AG10803 (cell line): ENCODE measurements around the gene TAL1.

Source experiments
- DNase-seq: peaks from one replicate; pipeline ENCODE4 v3.0.0; 2010; ENCODE audit warnings: low read depth
- H3K4me3 ChIP-seq: 2 replicates; pipeline ENCODE4 v1.5.1; 2011; ENCODE audit warnings: mild to moderate bottlenecking, low read length, control low read depth
- CTCF ChIP-seq: conservative IDR thresholded peaks from 2 replicates; pipeline ENCODE4 v1.5.1; 2011; ENCODE audit warnings: mild to moderate bottlenecking, low read length, control low read depth, inconsistent platforms

The TAL1 gene

GRCh38 chr1:47224676-47225399, 7.2 kb downstream of the TAL1 start:
- no peak for TF ChIP-seq CTCF
- H3K4me3 ChIP-seq: no peak overlapping the region
- no peak for DNase-seq

GRCh38 chr1:47223921-47224675, 7.9 kb downstream of the TAL1 start:
- H3K4me3 ChIP-seq: no peak overlapping the region

DNA sequence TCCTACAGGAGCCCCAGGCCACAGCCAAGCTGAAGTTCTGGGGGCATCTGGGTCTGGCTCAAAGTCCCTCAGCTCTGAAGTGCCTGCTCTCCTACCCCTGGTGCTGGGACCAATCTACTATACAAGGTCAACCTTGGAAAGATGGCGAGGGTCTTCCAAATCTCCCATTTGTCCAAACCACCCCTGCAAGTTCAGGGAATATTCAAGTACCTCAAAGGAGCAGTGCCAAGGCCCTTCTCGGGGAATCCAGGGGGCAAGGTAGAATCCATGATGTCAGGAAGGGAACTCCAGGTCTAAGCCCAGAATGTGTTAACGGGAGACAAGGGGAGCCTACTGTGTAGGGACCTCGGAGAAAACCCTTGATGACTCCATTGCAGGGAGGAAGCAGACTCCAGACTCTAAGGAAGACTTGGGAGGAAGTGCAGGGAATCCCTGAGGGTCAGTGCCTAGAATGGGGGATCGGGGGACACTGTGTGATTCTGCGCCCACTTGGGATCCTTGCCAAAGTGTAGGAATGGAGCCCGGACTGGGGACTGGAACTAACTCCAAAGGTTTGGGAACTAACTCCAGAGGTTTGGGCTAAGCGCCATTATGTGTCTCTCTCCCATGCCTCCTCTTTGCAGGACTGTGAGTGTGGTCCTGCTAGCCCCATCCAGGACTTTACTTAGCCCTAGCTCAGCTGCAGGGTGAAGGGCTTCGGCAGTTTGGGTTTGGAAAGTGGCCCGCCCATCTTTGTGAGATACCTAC, 8.7 kb downstream of the TAL1 start:
- TF ChIP-seq CTCF: no peak

More at GRCh38 chr1:47223921-47224675, 7.9 kb downstream of the TAL1 start:
- no peak for TF ChIP-seq CTCF
- no peak for DNase-seq

DNA sequence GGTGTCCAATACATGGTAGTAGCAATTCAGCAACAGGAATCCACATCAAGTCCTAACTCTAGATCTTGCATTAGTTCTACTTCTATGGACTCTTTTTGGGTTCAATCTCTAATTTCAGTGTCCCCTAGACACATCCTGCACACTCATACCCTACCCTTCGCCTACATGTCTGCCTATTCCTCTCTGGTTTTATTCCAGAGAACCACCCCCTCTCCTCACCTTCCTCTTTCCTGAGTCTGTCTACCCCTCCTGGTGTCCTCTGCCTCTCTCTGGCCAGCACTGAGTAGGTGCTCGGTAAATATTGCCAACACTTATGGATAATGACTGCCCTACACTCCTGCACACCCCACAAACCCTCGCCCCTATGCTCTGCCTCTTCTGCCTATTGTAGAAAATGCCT, 9.5 kb downstream of the TAL1 start:
- no peak for TF ChIP-seq CTCF
- no peak overlapping the region for H3K4me3 ChIP-seq
- DNase-seq: no peak

More for the DNA sequence above, 8.7 kb downstream of the TAL1 start:
- no peak for DNase-seq
- H3K4me3 ChIP-seq: no peak overlapping the region

DNA sequence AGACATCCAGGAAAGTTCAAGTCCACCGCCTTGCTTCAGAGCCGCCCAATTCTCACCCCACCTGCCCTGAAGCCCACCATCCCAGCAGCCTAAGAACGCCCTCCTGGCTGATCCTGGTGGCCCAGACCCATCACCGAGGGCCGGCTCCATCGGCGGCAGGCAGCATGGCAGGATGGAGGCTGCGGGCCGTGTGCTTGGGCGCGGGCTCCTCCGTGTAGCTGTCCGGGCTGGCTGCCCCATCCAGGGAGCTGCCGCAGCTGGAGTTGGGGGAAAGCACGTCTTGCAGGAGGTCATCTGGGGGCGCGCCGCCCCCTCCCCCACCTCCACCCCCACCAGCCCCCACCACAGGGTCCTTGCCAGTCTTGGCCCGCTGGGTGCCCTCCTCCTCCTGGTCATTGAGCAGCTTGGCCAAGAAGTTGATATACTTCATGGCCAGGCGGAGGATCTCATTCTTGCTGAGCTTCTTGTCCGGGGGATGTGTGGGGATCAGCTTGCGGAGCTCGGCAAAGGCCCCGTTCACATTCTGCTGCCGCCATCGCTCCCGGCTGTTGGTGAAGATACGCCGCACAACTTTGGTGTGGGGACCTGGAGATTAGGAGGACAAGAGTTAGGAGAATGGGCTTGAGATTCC, 12.3 kb downstream of the TAL1 start:
- TF ChIP-seq CTCF: no peak
- no peak overlapping the region for H3K4me3 ChIP-seq
- no peak for DNase-seq

GRCh38 chr1:47219001-47219400, 13.0 kb downstream of the TAL1 start:
- no peak for DNase-seq
- no peak for TF ChIP-seq CTCF
- no peak overlapping the region for H3K4me3 ChIP-seq
